ENCODE data around the gene CGRRF1.

Gene CGRRF1

DNA sequence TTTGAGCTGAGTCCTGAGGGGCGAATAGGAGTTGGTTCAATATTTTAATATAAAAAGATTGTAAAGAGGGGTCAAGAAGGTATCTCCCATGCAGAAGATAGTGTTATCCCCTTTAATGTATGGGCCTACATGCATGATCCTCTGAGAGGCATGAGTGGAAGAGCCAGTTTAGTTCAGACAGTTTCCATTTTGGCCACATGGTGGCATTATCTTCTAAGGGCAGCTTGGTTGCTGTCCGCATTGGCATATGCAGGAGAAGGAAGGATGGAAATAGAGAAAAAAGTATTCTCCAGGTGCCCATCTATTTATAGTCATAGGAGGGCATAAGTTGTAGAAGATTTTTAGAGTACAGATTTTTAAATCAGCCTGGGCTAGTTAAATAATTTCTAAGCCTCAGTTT, 62.6 kb downstream of the CGRRF1 start:
- no peak for DNase-seq (ENCODE audit: extremely low read depth in 1 of 2, low read depth in 1 of 2)

DNA sequence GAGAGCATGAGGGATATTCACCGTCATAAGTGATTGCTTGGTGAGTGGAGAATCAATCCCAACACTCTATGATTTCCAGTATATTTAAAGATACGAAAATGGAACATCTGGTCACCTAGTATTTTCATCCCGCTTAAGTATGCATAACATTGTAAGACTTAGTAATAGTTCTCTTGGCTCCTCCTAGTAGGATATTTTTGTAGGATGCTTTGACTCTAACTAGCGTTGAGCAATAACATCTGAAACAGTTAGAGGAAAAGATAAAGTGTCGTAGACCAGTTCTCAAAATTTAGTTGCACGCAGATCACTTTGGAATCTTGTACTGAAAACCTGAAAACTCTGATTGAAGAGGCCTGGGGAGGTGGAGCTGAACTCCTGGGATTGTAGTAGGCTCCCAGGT, 64.8 kb downstream of the CGRRF1 start:
- no peak for DNase-seq (ENCODE audit: extremely low read depth in 1 of 2, low read depth in 1 of 2)

DNA sequence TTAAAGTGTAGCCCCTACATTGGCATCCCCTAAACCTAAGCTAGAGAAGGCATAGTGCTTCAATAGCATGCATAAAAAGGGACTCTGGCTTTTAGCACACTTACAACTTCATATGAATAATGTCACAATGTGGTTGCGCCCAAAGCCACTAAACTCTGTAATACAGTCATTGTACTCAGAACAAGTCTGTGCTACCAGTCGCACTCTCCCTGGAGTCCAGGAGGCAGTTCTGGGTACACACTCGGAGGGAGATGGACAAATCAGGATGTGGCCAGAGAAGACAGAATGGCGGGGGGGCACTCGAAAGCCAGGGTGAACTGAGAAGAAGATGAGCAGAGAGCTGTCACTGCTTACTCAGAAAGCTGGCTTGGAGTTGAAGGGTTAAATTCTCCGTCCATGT, 67.8 kb downstream of the CGRRF1 start:
- DNase-seq (ENCODE audit: extremely low read depth in 1 of 2, low read depth in 1 of 2): no peak

DNA sequence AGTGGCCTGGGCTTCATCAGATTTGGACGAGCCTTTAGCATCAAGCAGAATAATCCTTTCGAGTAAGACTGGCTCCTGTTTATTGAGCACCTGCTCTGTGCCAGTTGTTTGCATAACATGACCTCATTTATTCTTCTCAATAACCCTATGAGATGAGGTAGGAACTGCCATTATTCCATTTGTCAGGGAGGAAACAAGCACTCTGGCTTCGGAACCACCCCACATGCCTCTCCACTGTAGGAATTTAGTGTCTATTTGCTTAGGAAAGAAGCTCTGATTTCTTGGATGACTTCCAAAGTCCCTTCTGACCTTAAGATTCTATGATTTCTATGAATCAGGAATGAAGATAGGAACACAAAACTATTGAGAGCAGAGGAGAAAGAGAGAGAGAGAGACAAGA, 68.3 kb downstream of the CGRRF1 start:
- no peak for DNase-seq (ENCODE audit: extremely low read depth in 1 of 2, low read depth in 1 of 2)

DNA sequence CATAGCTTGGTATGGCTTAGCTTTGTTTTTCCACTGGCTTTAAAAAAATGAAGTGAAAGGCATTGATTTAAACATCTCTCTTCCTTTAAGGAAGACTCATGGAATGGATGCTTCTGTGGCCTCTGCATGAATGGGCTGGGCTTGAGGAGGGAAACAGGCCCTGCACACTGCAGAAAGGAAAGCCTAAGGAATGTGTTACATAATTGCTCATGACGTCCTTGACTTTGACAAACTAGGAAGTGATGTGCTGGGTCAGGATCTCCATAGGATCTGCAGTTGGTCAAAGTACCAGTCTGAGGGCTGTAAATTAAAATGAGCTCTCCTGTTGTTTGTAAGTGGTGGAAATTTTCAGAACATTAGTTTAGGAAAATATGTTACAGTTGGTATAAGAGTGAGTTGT, 69.9 kb downstream of the CGRRF1 start:
- DNase-seq (ENCODE audit: extremely low read depth in 1 of 2, low read depth in 1 of 2): no peak

DNA sequence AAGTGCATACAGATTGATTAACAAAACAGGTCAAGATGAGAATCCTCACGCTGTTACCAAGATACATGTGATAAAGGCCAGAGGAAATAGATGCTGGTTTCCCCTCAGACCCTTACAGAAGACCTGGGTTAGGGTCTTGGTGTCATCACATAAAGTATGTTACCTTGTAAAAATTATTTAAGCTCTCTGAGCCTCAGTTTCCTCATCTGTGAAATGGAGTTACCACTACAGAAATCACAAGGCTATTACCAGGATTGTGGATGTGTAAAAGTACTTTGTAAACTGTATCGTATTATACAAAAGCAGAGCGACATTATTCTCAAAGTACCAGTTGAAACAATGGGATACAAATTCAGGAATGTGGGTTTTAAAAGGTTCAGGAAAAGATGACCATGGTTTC, 71.2 kb downstream of the CGRRF1 start:
- DNase-seq (ENCODE audit: extremely low read depth in 1 of 2, low read depth in 1 of 2): no peak

DNA sequence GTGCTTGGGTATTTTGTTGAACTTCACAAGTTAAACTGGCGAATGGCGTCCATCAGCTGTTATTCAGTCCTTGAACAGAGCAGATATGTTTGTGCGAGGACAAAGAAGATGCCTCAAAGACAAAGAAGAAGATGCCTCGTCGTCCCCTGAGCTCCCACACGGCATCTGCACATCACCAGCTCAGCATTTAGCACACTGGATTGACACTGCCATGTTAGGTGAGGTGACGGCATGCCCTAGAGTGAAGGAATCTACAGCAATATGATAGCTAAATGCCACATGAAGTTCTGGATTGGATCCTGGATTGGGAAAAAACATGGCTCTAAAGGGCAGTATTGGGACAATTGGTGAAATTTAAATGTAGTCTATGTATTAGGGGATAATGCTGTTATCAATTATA, 72.6 kb downstream of the CGRRF1 start:
- DNase-seq (ENCODE audit: extremely low read depth in 1 of 2, low read depth in 1 of 2): no peak

DNA sequence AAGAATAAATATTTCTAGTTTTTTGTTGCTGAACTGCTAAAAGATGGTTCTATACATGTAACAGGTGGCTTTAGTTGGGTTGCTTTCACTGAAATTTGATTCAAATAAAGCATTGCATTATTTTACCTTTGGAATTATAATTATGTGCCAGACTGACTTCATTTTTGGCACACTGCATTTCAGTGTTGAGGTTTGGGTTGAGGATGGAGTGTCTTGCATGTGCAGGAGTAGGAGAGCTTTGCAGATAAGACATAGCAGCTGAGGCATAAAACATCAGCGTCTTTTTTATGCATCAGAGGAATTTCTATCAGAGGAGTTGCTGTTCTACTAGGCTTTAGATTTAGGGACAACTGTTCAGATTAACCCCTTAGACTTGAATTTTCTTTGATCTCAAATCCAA, 74.4 kb downstream of the CGRRF1 start:
- no peak for DNase-seq (ENCODE audit: extremely low read depth in 1 of 2, low read depth in 1 of 2)

DNA sequence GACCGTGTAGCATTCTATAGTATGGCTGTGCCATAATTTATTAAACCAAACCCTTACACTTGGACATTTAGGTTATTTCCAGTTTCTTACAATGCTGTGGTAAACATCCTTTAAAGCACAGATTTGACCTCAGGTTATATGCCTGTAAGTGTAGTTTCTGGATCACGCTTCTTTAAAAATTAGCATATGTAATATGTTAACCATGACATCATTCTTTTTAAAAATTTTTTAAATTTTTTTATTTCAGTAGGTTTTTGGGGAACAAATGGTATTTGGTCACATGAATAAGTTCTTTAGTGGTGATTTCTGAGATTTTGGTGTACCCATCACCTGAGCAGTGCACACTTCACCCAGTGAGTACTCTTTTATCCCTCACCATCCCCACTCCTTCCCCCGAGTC, 75.5 kb downstream of the CGRRF1 start:
- no peak for DNase-seq (ENCODE audit: extremely low read depth in 1 of 2, low read depth in 1 of 2)

Measured in stimulated activated CD8-positive, alpha-beta memory T cell treated with anti-CD3 and anti-CD28 coated beads, Interleukin-7, amount 100 ng/mL, for 48 hours (primary cell).